ENCODE data around the gene TEX19.
"Not testable (repeated sequence)": the region's sequence is repeated elsewhere in the genome, so short reads cannot be mapped to it uniquely, and the experiment has no call there.

The TEX19 gene

GRCh38 chr17:82372249-82373071, 13.4 kb downstream of the TEX19 start:
- TF ChIP-seq CTCF (IDR thresholded peaks at IDR 0.05; ENCODE audit: insufficient read depth, low read depth, low read length, missing control alignments): no peak
- DNase-seq (ENCODE audit: low read depth): no peak
- H3K4me3 ChIP-seq (ENCODE audit: low read length): no peak overlapping the region

- DNase-seq (ENCODE audit: low read depth); H3K4me3 ChIP-seq (ENCODE audit: low read length): not testable (repeated sequence)
Observed at GRCh38 chr17:82373072-82373452, 14.0 kb downstream of the TEX19 start.

GRCh38 chr17:82373731-82374625, 14.9 kb downstream of the TEX19 start:
- no peak overlapping the region for H3K4me3 ChIP-seq (ENCODE audit: low read length)
- no peak for TF ChIP-seq CTCF (IDR thresholded peaks at IDR 0.05; ENCODE audit: insufficient read depth, low read depth, low read length, missing control alignments)
- no peak for DNase-seq (ENCODE audit: low read depth)

GRCh38 chr17:82374626-82375331, 15.7 kb downstream of the TEX19 start:
- no peak for DNase-seq (ENCODE audit: low read depth)
- no peak for TF ChIP-seq CTCF (IDR thresholded peaks at IDR 0.05; ENCODE audit: insufficient read depth, low read depth, low read length, missing control alignments)
- no peak overlapping the region for H3K4me3 ChIP-seq (ENCODE audit: low read length)

- no peak overlapping the region for H3K4me3 ChIP-seq (ENCODE audit: low read length)
- no peak for TF ChIP-seq CTCF (IDR thresholded peaks at IDR 0.05; ENCODE audit: insufficient read depth, low read depth, low read length, missing control alignments)
- no peak for DNase-seq (ENCODE audit: low read depth)
Observed at GRCh38 chr17:82375359-82376041, 16.5 kb downstream of the TEX19 start.

- H3K4me3 ChIP-seq (ENCODE audit: low read length): no peak overlapping the region
- no peak for DNase-seq (ENCODE audit: low read depth)
- no peak for TF ChIP-seq CTCF (IDR thresholded peaks at IDR 0.05; ENCODE audit: insufficient read depth, low read depth, low read length, missing control alignments)
Observed at GRCh38 chr17:82376042-82376730, 17.1 kb downstream of the TEX19 start.

- H3K4me3 ChIP-seq (ENCODE audit: low read length); DNase-seq (ENCODE audit: low read depth): not testable (repeated sequence)
Observed at GRCh38 chr17:82377294-82377693, 18.2 kb downstream of the TEX19 start.
